ENCODE results near the gene UBAP1. TPM values are rescaled to one million over a fixed set of nuclear protein-coding genes. Genes with fewer than 3 reads are reported as not detected.

Gene UBAP1
- polyA plus RNA-seq, 1 of the 3 experiments (the other 2 are of a cell fraction), result 26.3 TPM

DNA sequence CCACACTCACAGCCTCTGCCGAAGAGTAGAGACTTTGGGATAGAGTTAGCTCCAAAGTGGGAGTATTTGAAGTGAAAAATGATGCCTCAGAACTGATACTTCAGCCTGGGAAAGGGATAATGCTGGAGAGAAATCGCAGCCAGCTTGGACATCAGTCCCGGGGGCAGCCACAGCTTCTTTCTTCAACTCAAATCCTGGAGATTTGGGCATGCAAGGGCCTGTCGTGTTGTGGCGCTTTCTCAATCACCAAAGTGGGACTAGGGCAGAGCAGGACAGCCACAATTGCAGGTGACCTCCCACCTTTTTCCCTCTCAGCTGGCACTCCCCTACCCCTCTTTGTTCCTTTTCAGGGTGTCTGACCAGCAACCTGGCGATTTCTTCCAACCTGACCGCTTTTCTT lies 70.4 kb downstream of the UBAP1 start:
- no peaks in the 10 kb centered on the region for H3K9me3 ChIP-seq
- H3K36me3 ChIP-seq (replicated peaks in 1 of 2; ENCODE audit: control insufficient read depth in 1 of 2, insufficient read depth in 2 of 2, low read length in 1 of 2), result peaks cover 5 to 49% of the 10 kb centered on the region in 2 experiments
- no peak overlapping the region for H3K9ac ChIP-seq
- no peaks in the 10 kb centered on the region for H3K27me3 ChIP-seq (ENCODE audit: insufficient read depth)
- H3K9me2 ChIP-seq, result no peaks in the 10 kb centered on the region
- no peak overlapping the region for H3K4me2 ChIP-seq
- ChIA-PET CTCF (interaction anchor here (0.8 to 1.0 kb wide), 3 partner anchors 15 to 343 kb away, joined by 3 read pairs; no protein-coding TSS in a partner anchor), POLR2A (no interaction called here)
- peaks cover 8 to 12% of the 10 kb centered on the region in 2 experiments; a peak in 2 of 4 replicates for H3K4me1 ChIP-seq (ENCODE audit: control insufficient read depth in 1 of 2, insufficient read depth in 2 of 2, low read depth in 1 of 2, low read length in 1 of 2)
- H3K4me3 ChIP-seq (ENCODE audit: low read depth in 2 of 2, low read length in 1 of 2), result no peak overlapping the region
- peaks cover 15% of the 10 kb centered on the region; the same call in 1 of the 2 replicates for H4K20me1 ChIP-seq (ENCODE audit: insufficient read depth)
- no peak for DNase-seq
- H3F3A ChIP-seq (replicated peaks; ENCODE audit: insufficient read depth), result peaks cover 11% of the 10 kb centered on the region
- H3K27ac ChIP-seq (ENCODE audit: low read depth in 2 of 2, low read length in 1 of 2), result no peak overlapping the region
- H3K79me2 ChIP-seq (ENCODE audit: insufficient read depth), result peaks cover 35% of the 10 kb centered on the region
- WGBS (ENCODE audit: low lambda C conversion rate), result 94% methylated on average over 7 of the region's 7 CpGs
- H2AFZ ChIP-seq (ENCODE audit: low read depth), result no peak overlapping the region
- no peak for TF ChIP-seq MEF2A (IDR thresholded peaks at IDR 0.05; ENCODE audit: borderline replicate concordance, low read depth)
- no peak for TF ChIP-seq CHD2 (IDR thresholded peaks at IDR 0.05; ENCODE audit: low read length, partially characterized antibody)
- TF ChIP-seq, protein P1, sequence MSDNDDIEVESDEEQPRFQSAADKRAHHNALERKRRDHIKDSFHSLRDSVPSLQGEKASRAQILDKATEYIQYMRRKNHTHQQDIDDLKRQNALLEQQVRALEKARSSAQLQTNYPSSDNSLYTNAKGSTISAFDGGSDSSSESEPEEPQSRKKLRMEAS (IDR thresholded peaks at IDR 0.05; ENCODE audit: low read depth), result no peak
- TF ChIP-seq ELF1 (IDR thresholded peaks at IDR 0.05), result no peak

DNA sequence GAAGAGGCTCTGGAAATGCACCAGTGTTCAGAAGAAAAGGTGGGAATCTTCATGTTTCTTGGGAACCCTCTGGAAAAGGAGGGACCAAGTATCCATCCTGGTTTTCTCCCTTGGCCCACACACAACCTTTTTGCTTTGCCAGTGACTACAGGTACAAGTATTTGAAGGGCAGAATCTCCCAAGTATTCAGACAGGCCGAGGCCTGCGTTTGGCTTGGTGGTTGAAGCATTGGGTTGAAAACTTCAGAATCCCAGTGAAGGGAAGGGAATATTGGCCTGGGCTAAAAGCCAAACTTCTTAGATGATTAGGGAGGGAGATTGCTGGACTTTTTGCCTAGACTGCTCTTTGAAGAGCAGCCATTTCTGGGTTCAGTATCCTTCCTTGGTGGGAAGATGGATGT lies 71.9 kb downstream of the UBAP1 start:
- Histone ChIP-seq H3K9ac (no peak overlapping the region), H2AFZ (ENCODE audit: low read depth) (no peak overlapping the region), H3K4me3 (ENCODE audit: low read depth in 2 of 2, low read length in 1 of 2) (no peak overlapping the region), H3K4me1 (ENCODE audit: control insufficient read depth in 1 of 2, insufficient read depth in 2 of 2, low read depth in 1 of 2, low read length in 1 of 2) (peaks cover 17 to 25% of the 10 kb centered on the region in 2 experiments; a peak in 3 of 4 replicates), H3K27ac (ENCODE audit: low read depth in 2 of 2, low read length in 1 of 2) (no peak overlapping the region), H3F3A (replicated peaks; ENCODE audit: insufficient read depth) (peaks cover 22% of the 10 kb centered on the region), H3K9me2 (no peaks in the 10 kb centered on the region), H3K4me2 (no peak overlapping the region), H3K9me3 (no peaks in the 10 kb centered on the region), H4K20me1 (ENCODE audit: insufficient read depth) (peaks cover 15% of the 10 kb centered on the region; the same call in 1 of the 2 replicates), H3K36me3 (replicated peaks in 1 of 2; ENCODE audit: control insufficient read depth in 1 of 2, insufficient read depth in 2 of 2, low read length in 1 of 2) (peaks cover 5 to 56% of the 10 kb centered on the region in 2 experiments), H3K27me3 (ENCODE audit: insufficient read depth) (no peaks in the 10 kb centered on the region), H3K79me2 (ENCODE audit: insufficient read depth) (peaks cover 34% of the 10 kb centered on the region)
- TF ChIP-seq RCOR1 (IDR thresholded peaks at IDR 0.05; ENCODE audit: low read length), result no peak
- TF ChIP-seq FOXM1 (IDR thresholded peaks at IDR 0.05; ENCODE audit: low read depth), result no peak
- no peak for TF ChIP-seq NRF1 (IDR thresholded peaks at IDR 0.05; ENCODE audit: low read depth, low read length)
- TF ChIP-seq, protein P2, sequence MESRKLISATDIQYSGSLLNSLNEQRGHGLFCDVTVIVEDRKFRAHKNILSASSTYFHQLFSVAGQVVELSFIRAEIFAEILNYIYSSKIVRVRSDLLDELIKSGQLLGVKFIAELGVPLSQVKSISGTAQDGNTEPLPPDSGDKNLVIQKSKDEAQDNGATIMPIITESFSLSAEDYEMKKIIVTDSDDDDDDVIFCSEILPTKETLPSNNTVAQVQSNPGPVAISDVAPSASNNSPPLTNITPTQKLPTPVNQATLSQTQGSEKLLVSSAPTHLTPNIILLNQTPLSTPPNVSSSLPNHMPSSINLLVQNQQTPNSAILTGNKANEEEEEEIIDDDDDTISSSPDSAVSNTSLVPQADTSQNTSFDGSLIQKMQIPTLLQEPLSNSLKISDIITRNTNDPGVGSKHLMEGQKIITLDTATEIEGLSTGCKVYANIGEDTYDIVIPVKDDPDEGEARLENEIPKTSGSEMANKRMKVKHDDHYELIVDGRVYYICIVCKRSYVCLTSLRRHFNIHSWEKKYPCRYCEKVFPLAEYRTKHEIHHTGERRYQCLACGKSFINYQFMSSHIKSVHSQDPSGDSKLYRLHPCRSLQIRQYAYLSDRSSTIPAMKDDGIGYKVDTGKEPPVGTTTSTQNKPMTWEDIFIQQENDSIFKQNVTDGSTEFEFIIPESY (IDR thresholded peaks at IDR 0.05; ENCODE audit: borderline replicate concordance, low read depth), result no peak
- TF ChIP-seq GATA2 (CRISPR knock-in tag; IDR thresholded peaks at IDR 0.05), result no peak
- CTCF ChIA-PET, result interaction anchor here (3.1 to 4.5 kb wide), 2 partner anchors 8 to 15 kb away, joined by 16 to 24 read pairs; no protein-coding TSS in a partner anchor
- WGBS (ENCODE audit: low lambda C conversion rate), result 100% methylated on average over 2 of the region's 2 CpGs
- DNase-seq, result no peak
- POLR2A ChIA-PET, result no interaction called here

DNA sequence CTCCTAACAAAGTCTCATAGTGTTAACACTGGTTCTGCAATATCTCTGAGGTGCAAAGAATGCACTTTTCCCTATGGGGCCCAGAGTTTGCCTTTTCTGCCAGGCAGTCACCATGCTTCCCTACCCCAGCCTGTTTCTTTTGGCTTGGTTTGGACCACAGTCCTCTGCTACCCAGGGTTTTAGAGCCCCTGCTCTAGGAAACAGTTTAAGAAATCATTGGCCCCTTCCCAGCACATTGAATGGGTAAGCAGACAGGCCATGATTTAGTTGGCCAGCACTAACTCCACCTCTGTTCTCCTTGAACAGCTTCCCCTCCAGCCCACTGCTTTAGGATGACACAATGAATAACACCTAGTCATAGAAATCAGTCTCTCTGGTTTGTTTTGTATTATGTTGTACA lies 73.2 kb downstream of the UBAP1 start:
- Histone ChIP-seq H3K79me2 (ENCODE audit: insufficient read depth) (peaks cover 22% of the 10 kb centered on the region), H2AFZ (ENCODE audit: low read depth) (no peak overlapping the region), H3K36me3 (replicated peaks in 1 of 2; ENCODE audit: control insufficient read depth in 1 of 2, insufficient read depth in 2 of 2, low read length in 1 of 2) (peaks cover 5 to 63% of the 10 kb centered on the region in 2 experiments), H3K9me2 (no peaks in the 10 kb centered on the region), H3K27me3 (ENCODE audit: insufficient read depth) (no peaks in the 10 kb centered on the region), H4K20me1 (ENCODE audit: insufficient read depth) (peaks cover 9% of the 10 kb centered on the region; the same call in 1 of the 2 replicates), H3K9me3 (no peaks in the 10 kb centered on the region), H3K27ac (ENCODE audit: low read depth in 2 of 2, low read length in 1 of 2) (no peak overlapping the region; a peak in 2 of 4 replicates), H3K9ac (no peak overlapping the region), H3K4me3 (ENCODE audit: low read depth in 2 of 2, low read length in 1 of 2) (no peak overlapping the region), H3F3A (replicated peaks; ENCODE audit: insufficient read depth) (peaks cover 22% of the 10 kb centered on the region), H3K4me1 (ENCODE audit: control insufficient read depth in 1 of 2, insufficient read depth in 2 of 2, low read depth in 1 of 2, low read length in 1 of 2) (peaks cover 17 to 25% of the 10 kb centered on the region in 2 experiments; a peak in 3 of 4 replicates), H3K4me2 (no peak overlapping the region)
- ChIA-PET CTCF (interaction anchor here (0.8 to 4.5 kb wide), 22 partner anchors 9 to 327 kb away, joined by 3 to 24 read pairs (median 4); partner anchors contain the start of genes UBAP1 and UBAP2), POLR2A (no interaction called here)
- DNase-seq, result no peak
- TF ChIP-seq, protein P3, sequence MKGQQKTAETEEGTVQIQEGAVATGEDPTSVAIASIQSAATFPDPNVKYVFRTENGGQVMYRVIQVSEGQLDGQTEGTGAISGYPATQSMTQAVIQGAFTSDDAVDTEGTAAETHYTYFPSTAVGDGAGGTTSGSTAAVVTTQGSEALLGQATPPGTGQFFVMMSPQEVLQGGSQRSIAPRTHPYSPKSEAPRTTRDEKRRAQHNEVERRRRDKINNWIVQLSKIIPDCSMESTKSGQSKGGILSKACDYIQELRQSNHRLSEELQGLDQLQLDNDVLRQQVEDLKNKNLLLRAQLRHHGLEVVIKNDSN (IDR thresholded peaks at IDR 0.05; ENCODE audit: borderline replicate concordance, low read depth), result no peak
- TF ChIP-seq, protein P4, sequence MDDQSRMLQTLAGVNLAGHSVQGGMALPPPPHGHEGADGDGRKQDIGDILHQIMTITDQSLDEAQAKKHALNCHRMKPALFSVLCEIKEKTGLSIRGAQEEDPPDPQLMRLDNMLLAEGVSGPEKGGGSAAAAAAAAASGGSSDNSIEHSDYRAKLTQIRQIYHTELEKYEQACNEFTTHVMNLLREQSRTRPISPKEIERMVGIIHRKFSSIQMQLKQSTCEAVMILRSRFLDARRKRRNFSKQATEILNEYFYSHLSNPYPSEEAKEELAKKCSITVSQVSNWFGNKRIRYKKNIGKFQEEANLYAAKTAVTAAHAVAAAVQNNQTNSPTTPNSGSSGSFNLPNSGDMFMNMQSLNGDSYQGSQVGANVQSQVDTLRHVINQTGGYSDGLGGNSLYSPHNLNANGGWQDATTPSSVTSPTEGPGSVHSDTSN (IDR thresholded peaks at IDR 0.05), result no peak
- TF ChIP-seq, protein P5, sequence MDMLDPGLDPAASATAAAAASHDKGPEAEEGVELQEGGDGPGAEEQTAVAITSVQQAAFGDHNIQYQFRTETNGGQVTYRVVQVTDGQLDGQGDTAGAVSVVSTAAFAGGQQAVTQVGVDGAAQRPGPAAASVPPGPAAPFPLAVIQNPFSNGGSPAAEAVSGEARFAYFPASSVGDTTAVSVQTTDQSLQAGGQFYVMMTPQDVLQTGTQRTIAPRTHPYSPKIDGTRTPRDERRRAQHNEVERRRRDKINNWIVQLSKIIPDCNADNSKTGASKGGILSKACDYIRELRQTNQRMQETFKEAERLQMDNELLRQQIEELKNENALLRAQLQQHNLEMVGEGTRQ (IDR thresholded peaks at IDR 0.05; ENCODE audit: borderline replicate concordance, low read depth, low read length), result no peak
- TF ChIP-seq RFX5 (IDR thresholded peaks at IDR 0.05; ENCODE audit: low read length) (no peak), RXRA (IDR thresholded peaks at IDR 0.05; ENCODE audit: borderline replicate concordance, low read depth) (no peak)
- TF ChIP-seq, protein P6, sequence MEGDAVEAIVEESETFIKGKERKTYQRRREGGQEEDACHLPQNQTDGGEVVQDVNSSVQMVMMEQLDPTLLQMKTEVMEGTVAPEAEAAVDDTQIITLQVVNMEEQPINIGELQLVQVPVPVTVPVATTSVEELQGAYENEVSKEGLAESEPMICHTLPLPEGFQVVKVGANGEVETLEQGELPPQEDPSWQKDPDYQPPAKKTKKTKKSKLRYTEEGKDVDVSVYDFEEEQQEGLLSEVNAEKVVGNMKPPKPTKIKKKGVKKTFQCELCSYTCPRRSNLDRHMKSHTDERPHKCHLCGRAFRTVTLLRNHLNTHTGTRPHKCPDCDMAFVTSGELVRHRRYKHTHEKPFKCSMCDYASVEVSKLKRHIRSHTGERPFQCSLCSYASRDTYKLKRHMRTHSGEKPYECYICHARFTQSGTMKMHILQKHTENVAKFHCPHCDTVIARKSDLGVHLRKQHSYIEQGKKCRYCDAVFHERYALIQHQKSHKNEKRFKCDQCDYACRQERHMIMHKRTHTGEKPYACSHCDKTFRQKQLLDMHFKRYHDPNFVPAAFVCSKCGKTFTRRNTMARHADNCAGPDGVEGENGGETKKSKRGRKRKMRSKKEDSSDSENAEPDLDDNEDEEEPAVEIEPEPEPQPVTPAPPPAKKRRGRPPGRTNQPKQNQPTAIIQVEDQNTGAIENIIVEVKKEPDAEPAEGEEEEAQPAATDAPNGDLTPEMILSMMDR (IDR thresholded peaks at IDR 0.05), result no peak

Data from SK-N-SH (cell line).